ENCODE data around the gene SEPHS1. TPM values are rescaled to one million over a fixed set of nuclear protein-coding genes. Genes with fewer than 3 reads are reported as not detected.

SEPHS1 gene
- total and polyA plus RNA-seq, 2 donors from 2014 or later, result 48.8 to 53.5 TPM

DNA sequence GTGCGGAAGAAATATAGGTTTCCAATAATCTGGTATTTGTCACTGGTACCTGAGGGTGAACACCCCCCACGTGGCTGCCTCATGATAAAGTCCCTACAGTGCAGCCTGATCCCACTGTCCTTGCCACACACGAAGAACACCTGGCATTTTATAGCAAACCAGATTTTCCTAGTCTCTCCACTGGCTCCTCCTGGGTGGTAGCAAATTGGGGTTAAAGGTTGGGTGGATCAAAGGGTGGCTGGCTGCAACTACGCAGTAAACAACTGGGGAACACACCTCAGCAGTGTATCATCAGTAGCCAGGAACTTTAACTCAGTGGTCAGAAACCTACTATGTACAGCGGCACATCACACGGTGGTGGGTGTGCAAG lies 10.3 kb downstream of the SEPHS1 start:
- no peak for FAIRE-seq
- TF ChIP-seq, protein P1, sequence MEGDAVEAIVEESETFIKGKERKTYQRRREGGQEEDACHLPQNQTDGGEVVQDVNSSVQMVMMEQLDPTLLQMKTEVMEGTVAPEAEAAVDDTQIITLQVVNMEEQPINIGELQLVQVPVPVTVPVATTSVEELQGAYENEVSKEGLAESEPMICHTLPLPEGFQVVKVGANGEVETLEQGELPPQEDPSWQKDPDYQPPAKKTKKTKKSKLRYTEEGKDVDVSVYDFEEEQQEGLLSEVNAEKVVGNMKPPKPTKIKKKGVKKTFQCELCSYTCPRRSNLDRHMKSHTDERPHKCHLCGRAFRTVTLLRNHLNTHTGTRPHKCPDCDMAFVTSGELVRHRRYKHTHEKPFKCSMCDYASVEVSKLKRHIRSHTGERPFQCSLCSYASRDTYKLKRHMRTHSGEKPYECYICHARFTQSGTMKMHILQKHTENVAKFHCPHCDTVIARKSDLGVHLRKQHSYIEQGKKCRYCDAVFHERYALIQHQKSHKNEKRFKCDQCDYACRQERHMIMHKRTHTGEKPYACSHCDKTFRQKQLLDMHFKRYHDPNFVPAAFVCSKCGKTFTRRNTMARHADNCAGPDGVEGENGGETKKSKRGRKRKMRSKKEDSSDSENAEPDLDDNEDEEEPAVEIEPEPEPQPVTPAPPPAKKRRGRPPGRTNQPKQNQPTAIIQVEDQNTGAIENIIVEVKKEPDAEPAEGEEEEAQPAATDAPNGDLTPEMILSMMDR (IDR thresholded peaks at IDR 0.05; ENCODE audit: borderline replicate concordance, extremely low read depth, insufficient read depth), result no peak
- peaks cover 0 to 20% (median 3%) of the 10 kb centered on the region in 3 donors for H3K36me3 ChIP-seq (ENCODE audit: control insufficient read depth in 2 of 3, insufficient read depth in 3 of 3, low read length in 3 of 3)
- H3K27ac ChIP-seq (ENCODE audit: low read depth in 2 of 2, low read length in 2 of 2), result no peak overlapping the region
- no peak for DNase-seq
- H3K9me3 ChIP-seq (ENCODE audit: control insufficient read depth in 2 of 3, insufficient read depth in 1 of 3, low read length in 3 of 3), result no peaks in the 10 kb centered on the region
- no peaks in the 10 kb centered on the region for H3K27me3 ChIP-seq (ENCODE audit: control insufficient read depth, insufficient read depth, low read length)
- intact Hi-C loops (cut with DNase I), result no loop called here
- H3K4me3 ChIP-seq (ENCODE audit: low read length in 3 of 3), result no peak overlapping the region
- H3K9ac ChIP-seq (ENCODE audit: low read length in 3 of 3), result no peak overlapping the region
- H3K4me1 ChIP-seq (ENCODE audit: control insufficient read depth in 2 of 3, insufficient read depth in 2 of 3, low read depth in 1 of 3, low read length in 3 of 3), result peaks cover 0 to 5% (median 3%) of the 10 kb centered on the region in 3 donors

DNA sequence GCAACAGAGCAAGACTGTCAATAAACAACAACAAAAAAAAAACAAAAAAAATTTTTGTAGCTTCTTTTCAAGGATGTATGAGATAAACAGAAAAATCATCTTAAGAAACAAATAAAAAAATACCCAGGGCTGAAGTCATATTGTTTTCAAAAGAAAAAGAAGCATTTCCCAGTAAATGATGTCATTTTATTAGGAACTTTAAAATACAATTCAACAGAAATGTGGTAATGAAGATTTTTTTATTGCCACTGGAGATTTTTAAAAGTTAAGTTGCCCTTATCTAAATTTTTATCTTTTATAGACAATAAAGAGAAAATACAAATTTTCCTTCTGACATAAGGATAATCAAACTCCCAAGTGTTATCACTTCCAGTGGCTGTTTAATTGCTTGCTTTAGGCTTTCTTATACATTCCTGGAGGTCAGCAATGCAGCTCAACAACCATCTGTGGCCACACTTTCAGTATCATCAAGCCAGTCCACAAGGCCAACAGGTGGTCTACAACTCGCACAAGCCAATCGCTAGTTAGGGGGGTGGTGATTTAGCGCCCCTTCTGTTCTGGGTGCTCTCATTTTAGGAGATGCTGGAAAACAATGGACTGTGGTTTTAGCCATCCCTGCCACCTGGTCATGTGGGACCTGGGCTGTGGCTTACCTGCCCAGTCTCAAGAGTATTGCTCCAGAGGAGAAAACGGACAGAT lies 10.8 kb downstream of the SEPHS1 start:
- intact Hi-C loops (cut with DNase I), result no loop called here

DNA sequence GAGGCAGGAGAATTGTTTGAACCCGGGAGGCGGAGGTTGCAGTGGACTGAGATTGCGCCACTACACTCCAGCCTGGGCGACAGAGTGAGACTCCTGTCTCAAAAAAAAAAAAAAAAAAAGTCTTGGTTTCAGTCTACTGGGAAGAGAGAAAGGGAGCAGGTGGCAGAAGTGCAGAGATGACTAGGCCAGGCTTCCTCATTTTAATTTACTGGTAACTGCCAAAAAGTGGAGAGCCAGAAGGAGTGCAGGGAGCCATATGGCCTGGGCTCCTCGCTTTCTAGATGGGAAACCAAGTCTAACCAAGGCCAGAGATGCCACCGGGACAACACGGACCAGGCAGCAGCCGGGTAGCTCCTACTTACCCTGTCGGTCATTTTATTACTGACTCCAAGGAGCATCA lies 12.2 kb downstream of the SEPHS1 start:
- TF ChIP-seq, protein P1 (IDR thresholded peaks at IDR 0.05; ENCODE audit: borderline replicate concordance, extremely low read depth, insufficient read depth), result no peak
- DNase-seq (no peak), FAIRE-seq (no peak)
- Histone ChIP-seq H3K27me3 (ENCODE audit: control insufficient read depth, insufficient read depth, low read length) (no peaks in the 10 kb centered on the region), H3K36me3 (ENCODE audit: control insufficient read depth in 2 of 3, insufficient read depth in 3 of 3, low read length in 3 of 3) (peaks cover 4 to 29% (median 10%) of the 10 kb centered on the region in 3 donors), H3K4me1 (ENCODE audit: control insufficient read depth in 2 of 3, insufficient read depth in 2 of 3, low read depth in 1 of 3, low read length in 3 of 3) (peaks cover 0 to 5% (median 3%) of the 10 kb centered on the region in 3 donors), H3K4me3 (ENCODE audit: low read length in 3 of 3) (no peak overlapping the region), H3K9me3 (ENCODE audit: control insufficient read depth in 2 of 3, insufficient read depth in 1 of 3, low read length in 3 of 3) (no peaks in the 10 kb centered on the region), H3K27ac (ENCODE audit: low read depth in 2 of 2, low read length in 2 of 2) (no peak overlapping the region), H3K9ac (ENCODE audit: low read length in 3 of 3) (no peak overlapping the region)
- intact Hi-C loops (cut with DNase I), result no loop called here

More for the DNA sequence above, 10.8 kb downstream of the SEPHS1 start:
- Histone ChIP-seq H3K9me3 (ENCODE audit: control insufficient read depth in 2 of 3, insufficient read depth in 1 of 3, low read length in 3 of 3) (no peaks in the 10 kb centered on the region), H3K9ac (ENCODE audit: low read length in 3 of 3) (no peak overlapping the region), H3K4me1 (ENCODE audit: control insufficient read depth in 2 of 3, insufficient read depth in 2 of 3, low read depth in 1 of 3, low read length in 3 of 3) (peaks cover 0 to 5% (median 3%) of the 10 kb centered on the region in 3 donors), H3K27ac (ENCODE audit: low read depth in 2 of 2, low read length in 2 of 2) (no peak overlapping the region), H3K4me3 (ENCODE audit: low read length in 3 of 3) (no peak overlapping the region), H3K27me3 (ENCODE audit: control insufficient read depth, insufficient read depth, low read length) (no peaks in the 10 kb centered on the region), H3K36me3 (ENCODE audit: control insufficient read depth in 2 of 3, insufficient read depth in 3 of 3, low read length in 3 of 3) (peaks cover 0 to 22% (median 3%) of the 10 kb centered on the region in 3 donors)
- TF ChIP-seq, protein P1 (IDR thresholded peaks at IDR 0.05; ENCODE audit: borderline replicate concordance, extremely low read depth, insufficient read depth), result no peak
- no peak for FAIRE-seq
- no peak for DNase-seq
